ENCODE data around the gene PCP2.

Gene PCP2

GRCh38 chr19:7633698-7634097, at the start of gene PCP2:
Gene PCP2 (minus strand): TSS chr19:7633719. CDS start chr19:7633457, 262 bp downstream.
- DNase-seq (ENCODE audit: low spot score) = no peak

- no peak for DNase-seq (ENCODE audit: low spot score)
Measured at GRCh38 chr19:7682175-7682855, 48.8 kb upstream of the PCP2 start.

- peak; percentile 47 for DNase-seq (ENCODE audit: low spot score)
Measured at GRCh38 chr19:7681340-7682174, 48.0 kb upstream of the PCP2 start.

- DNase-seq (ENCODE audit: low spot score) = peak; percentile 75
Measured at GRCh38 chr19:7680606-7681339, 47.3 kb upstream of the PCP2 start, which contains the start of gene TRAPPC5. Gene TRAPPC5 (plus strand): TSS chr19:7680833. CDS start chr19:7682254, 1,421 bp downstream.

GRCh38 chr19:7679771-7680605, 46.5 kb upstream of the PCP2 start:
- DNase-seq (ENCODE audit: low spot score) = no peak

GRCh38 chr19:7678971-7679751, 45.6 kb upstream of the PCP2 start:
- DNase-seq (ENCODE audit: low spot score) = no peak

- no peak for DNase-seq (ENCODE audit: low spot score)
Measured at GRCh38 chr19:7677669-7678311, 44.3 kb upstream of the PCP2 start.

GRCh38 chr19:7676854-7677253, 43.3 kb upstream of the PCP2 start, which contains the start of gene MCEMP1:
Gene MCEMP1 (plus strand): TSS chr19:7677090. CDS start chr19:7677121, 31 bp downstream.
- no peak for DNase-seq (ENCODE audit: low spot score)

- no peak for DNase-seq (ENCODE audit: low spot score)
Measured at GRCh38 chr19:7676376-7676775, 42.9 kb upstream of the PCP2 start.

GRCh38 chr19:7674010-7675005, 40.8 kb upstream of the PCP2 start:
- no peak for DNase-seq (ENCODE audit: low spot score)

GRCh38 chr19:7672522-7672921, 39.0 kb upstream of the PCP2 start:
- DNase-seq (ENCODE audit: low spot score) = no peak

GRCh38 chr19:7670790-7671189, 37.3 kb upstream of the PCP2 start:
- no peak for DNase-seq (ENCODE audit: low spot score)

GRCh38 chr19:7670150-7670783, 36.7 kb upstream of the PCP2 start:
- no peak for DNase-seq (ENCODE audit: low spot score)

GRCh38 chr19:7669641-7670040, 36.1 kb upstream of the PCP2 start:
- no peak for DNase-seq (ENCODE audit: low spot score)

GRCh38 chr19:7668842-7669241, 35.3 kb upstream of the PCP2 start, which contains the start of gene RETN:
Gene RETN (plus strand): TSS chr19:7669049. CDS start chr19:7669327, 278 bp downstream.
- DNase-seq (ENCODE audit: low spot score) = no peak

- no peak for DNase-seq (ENCODE audit: low spot score)
Measured at GRCh38 chr19:7665076-7665475, 31.6 kb upstream of the PCP2 start.

GRCh38 chr19:7663706-7664105, 30.2 kb upstream of the PCP2 start:
- no peak for DNase-seq (ENCODE audit: low spot score)

- no peak for DNase-seq (ENCODE audit: low spot score)
Measured at GRCh38 chr19:7662657-7663056, 29.1 kb upstream of the PCP2 start.

Measured in globus pallidus (tissue), 1 donor.